Peyer's patch (tissue), 4 donors: ENCODE measurements around the gene PDK2.

Experiments
- CTCF ChIP-seq, 6 experiments: fragments of 450-650 bp in 4 of 6; fragments of 200-600 bp in 2 of 6; sonication (generic) in 1 of 6; IDR thresholded peaks; one replicate each; pipeline ENCODE4 v1.5.1; 2017 to 2019; ENCODE audit warnings: antibody characterized with exemption in 6 of 6, mild to moderate bottlenecking in 3 of 6, moderate library complexity in 1 of 6
- POLR2A ChIP-seq, 2 donors: fragments of 450-650 bp; IDR thresholded peaks; one replicate each; pipeline ENCODE4 v1.5.1; 2017; ENCODE audit warnings: antibody characterized with exemption in 2 of 2, mild to moderate bottlenecking in 2 of 2, moderate library complexity in 2 of 2

GRCh38 chr17:50146230-50146926, 51.2 kb downstream of the PDK2 start:
- peak in 3 of 6 experiments; percentile 4 to 21 (median 19) for TF ChIP-seq CTCF (IDR thresholded peaks at IDR 0.05)
- no peak for TF ChIP-seq POLR2A (IDR thresholded peaks at IDR 0.05)
